T1000 (cell line): ENCODE data around the gene KXD1.
A peak's percentile ranks its signal among the peaks of the same experiment; 100 is the strongest.
"Not testable (repeated sequence)": the region's sequence is repeated elsewhere in the genome, so short reads cannot be mapped to it uniquely, and the experiment has no call there.

Experiments
- DNase-seq: peaks from one replicate; lab custom pipeline; 2025; ENCODE audit warnings: mixed read lengths; lab: John Stamatoyannopoulos, UW

KXD1 gene, protein sequence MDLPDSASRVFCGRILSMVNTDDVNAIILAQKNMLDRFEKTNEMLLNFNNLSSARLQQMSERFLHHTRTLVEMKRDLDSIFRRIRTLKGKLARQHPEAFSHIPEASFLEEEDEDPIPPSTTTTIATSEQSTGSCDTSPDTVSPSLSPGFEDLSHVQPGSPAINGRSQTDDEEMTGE

DNA sequence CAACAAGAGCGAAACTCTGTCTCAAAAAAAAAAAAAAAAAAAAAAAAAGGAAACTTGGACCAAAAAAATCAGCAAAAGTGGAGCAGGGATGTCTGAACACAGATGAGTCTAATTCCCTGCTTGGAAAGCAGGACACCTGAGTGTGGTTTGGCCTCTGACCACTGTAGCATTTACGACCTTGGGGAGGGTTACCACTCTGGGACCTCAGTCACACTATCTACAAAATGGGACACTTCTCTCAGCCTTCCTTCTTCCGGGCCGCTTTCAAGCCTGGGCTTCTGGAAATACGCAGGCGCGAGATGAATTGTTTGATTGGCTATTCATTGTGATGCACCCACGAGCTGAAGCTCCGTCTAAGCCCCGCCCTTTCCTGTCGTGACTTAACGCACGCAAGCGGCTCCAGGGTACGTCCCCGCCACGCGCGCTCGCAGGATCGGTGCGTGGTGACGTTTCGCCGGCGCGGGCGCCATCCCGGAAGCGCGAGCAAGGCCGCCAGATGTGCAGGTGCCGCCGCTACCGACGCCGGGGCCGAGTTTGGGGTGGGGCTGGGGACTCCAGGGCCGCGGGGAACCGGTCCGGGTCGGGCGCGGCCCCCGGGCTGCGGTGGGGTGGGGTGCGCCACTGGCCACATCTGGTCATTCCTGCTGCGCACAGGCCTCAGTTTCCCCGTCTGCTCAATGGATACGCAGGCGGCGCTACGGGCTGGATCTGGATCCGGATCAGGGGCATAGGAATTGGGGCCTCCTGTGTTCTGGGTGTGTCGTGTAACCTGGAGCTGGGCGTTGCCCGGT lies at the start of gene KXD1:
Gene KXD1 (plus strand): TSS at position 460 of the 791 bp plus-strand sequence. CDS start 4,187 bp downstream, outside the sequence.
- DNase-seq, result peak; percentile 90

DNA sequence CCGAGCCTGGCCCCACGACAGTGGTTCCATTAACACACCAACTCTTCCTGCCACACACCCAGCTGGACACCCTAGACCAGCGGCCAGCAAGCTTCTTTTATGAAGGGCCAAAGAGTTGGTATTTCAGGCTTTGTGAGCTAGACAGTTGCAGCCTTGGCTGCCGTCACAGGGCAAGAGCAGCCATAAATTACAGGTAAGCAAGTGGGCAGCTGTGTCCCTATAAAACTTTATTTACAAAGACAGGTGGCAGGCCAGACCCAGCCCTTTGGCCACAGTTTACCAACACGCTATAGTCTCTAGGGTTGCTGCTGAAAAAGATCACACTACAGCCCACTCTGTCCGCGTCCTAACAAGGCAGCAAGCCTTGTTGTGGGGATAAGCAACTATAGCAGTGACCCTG lies 49.1 kb upstream of the KXD1 start:
- DNase-seq, result no peak

DNA sequence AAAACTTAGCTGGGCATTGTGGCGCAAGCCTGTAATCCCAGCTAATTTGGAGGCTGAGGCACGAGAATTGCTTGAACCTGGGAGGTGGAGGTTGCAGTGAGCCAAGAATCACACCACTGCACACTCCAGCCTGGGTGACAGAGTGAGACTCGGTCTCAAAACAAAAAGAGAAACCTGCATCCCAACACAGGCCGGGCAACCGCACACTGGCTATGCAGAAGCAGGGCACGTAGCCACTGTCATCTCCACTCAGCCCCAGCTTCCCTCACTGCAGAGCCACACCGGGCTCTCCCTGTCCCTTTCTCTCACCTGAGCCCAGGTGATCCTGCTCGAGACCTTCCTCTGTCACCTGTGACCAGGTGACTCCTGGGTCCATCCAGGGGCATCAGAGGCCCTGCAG lies 47.5 kb upstream of the KXD1 start:
- DNase-seq, result no peak

DNA sequence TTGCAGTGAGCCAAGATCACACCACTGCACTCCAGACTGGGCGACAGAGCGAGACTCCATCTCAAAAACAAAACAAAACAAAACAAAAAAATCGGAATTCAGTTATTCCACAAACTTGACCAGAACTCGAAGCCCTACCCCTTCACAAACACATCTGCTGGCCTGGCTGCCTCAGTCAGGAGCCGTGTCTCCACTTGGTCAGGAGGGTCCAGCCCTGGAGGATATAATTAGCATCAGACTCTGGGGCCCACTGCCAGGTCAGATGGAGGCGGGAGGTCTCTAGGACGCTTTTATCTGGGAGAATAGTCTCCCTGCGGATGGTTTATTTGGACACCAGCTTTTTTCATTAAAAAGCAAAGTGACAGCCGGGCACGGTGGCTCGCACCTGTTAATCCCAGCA lies 43.8 kb upstream of the KXD1 start:
- DNase-seq, result no peak

DNA sequence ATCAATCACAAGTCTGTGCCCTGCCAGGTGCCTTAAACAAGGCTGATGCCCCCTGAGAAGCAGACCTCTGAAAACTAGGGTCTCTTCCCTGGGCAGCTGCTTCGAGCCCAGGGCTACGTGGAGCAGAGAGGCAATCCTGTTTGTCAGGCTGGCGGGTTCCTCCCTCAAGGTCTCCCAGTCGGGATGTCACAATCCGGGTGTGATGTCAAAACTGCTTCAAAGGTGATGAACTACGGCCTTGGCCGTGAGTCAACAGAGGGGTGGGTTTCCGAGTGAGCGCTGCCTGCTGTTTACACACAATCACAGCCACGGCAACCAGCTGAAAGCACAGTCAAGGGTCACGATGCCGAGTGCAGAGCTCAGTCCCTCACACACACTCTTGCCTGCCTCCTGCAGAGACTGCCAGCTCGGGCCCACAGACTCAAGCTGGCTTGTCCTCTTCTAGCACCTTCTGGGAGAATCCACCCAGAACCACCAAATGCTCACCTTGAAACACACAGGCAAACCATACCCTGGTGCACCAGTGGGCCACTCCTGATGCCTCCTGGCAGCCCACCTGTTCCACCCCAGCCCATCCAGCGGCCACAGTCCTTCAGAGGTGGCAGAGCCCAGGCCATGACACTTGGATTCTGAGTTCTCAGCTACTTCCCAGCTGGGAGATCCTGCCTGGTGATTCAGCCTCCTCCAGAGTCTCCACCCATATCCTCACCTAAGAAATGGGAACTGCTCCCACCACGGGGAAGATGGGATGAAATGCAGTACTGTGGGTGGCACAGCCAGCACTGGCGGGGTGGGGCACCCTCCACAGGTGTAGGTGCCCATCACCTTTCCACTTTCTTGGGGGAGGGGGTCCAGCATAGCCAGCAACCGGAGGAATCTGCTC lies 42.6 kb upstream of the KXD1 start:
- no peak for DNase-seq

DNA sequence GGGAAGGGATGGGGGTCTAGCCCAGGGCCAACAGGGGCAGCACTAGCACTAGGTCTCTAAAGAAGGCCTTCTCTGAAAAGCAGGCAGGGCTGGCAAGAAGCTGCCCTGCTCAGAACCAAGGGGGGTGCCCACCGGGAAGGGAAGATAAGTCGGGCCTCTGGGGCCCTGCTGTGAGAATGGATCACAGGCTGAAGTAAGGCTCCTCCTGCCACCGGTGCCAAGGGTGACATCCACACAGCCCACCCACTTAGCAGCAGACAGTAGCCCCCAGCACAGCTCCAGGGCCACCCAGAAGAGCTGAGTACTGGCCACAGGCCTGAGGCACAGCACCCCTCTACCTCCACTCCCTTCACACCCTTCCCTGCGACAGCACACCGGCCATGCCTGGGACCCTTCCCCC lies 41.7 kb upstream of the KXD1 start:
- DNase-seq, result no peak

DNA sequence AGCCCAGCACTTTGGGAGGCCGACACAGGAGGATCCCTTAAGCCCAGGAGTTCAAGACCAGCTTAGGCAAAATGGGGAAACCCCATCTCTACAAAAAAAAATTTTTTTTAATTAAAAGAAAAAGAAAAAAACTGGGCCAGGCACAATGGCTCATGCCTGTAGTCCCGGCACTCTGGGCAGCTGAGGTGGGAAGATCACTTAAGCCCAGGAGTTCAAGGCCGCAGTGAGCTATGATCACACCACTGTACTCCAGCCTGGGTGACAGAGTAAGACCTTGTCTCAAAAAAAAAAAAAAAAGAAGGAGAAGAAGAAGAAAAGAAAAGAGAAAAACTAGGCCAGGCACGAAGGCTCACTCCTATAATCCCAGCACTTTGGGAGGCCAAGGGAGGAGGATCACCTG lies 40.1 kb upstream of the KXD1 start:
- no peak for DNase-seq

DNA sequence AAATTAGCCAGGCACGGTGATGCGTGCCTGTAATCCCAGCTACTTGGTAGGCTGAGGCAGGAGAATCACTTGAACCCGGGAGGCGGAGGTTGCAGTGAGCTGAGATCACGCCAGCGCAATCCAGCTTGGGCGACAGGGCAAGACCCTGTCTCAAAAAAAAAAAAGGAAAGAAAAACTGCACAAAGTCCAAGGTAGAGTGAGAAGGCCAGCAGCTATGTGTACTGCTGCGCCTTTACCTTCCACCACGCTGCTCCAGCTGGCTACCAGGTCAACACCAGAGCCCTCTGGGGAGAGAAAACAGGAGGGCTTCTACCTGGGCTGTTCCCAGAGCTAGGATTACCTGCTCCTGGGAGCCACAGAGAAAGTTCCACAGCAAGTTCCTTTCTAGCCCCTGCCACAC lies 39.0 kb upstream of the KXD1 start:
- no peak for DNase-seq

DNA sequence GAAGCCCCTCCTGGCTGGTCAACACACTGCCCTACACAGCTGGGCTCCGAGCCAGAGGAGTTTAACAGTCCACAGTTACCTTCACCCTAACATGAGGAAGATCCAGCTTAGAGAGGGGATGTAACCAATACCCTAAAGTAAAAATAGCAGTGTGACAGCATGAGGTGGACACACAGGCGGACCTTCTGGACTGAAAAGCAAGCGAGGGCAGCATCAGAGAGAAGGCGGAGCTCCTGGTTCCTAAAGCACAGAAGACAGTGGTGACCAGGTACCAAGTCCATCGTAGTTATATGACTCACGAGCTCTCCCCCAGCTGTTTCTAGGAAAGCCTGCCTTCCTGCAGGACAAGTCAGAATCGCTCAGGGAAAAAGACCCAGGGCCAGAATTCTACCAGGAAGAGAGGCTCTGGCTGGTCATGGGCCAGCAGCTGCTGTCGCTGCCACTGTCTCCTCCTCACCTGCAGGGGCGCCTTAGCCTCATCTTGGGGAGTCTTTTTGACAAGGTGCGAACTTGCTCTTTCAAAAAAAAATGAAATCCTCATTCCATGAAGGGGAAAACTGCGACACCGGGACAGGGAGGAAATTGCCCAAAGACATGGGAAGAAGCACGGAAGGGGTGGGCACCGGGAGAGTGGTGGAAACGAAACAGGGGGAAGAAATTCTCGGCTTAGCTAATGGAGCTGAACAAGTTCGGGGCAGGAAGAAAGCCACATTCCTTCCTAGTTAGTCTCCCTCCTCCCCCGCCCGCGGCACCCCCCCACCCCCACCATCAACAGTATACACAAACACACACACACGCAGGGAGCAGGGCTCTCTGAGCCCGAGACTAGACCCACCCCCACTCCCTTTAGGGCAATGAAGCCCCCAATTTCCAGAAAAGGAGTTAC lies 37.5 kb upstream of the KXD1 start:
- peak; percentile 46 for DNase-seq

DNA sequence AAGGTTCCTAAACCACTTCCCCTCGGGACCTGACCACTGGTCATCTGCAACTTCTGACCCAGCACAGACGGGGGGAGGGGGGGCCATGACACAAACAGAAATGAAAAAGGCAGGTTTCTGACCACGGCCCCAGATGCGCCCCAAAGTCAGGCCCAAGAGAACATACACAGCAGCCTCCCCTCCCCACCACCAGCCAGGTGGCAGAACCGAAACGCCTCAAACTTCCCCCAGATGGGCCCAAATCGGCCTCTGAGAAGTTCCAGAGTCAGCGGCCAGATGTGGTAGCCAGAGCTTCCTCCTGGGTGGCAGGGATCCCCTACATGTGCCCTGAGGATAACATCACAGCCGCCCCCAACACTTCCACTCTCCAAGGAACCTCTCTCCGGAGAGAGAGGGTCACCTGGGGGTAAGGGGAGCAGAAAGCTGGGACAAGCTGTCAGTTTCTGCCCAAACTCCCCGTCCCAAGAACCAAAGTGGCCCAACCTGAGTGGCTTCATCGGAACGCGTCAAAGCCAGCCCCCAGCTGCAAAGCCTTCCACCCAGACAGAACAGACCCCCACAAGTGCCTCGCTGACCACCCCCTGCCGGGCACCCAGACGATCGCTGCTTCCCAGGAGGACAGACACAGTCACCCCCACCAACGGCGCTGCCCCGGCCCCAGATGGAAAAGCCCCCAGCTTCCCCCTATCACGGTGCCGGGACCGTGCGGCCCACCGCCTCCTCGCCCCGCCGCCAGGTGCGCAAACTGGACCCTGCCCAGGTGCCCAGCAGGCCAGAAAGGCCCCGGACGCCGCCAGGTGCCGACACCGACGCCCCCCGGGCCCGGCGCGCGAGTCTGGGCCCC lies 36.6 kb upstream of the KXD1 start:
- DNase-seq, result no peak

DNA sequence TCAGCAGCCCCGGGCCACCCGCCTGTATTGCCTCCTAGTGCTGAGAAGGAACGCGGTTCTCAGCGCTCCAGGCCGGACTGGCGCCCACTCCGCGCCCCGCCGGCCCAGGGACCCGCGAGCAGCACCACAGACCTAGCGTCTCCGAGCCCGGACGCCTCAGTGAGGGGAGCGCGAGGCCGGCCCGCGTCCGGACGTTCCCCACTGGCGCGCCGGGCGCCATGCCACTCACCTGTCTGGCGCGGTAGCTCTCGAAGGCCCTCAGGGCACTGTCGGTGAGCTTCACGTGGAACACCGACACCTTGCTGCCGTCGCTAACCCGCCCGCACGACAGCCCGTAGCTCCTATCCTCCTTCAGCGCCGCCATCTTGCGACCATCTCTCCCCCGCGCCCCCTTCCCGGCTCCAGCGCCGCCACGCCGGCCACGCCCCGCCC lies 36.0 kb upstream of the KXD1 start, which contains the start of gene ELL:
Gene ELL (minus strand): TSS at position 379 of the 432 bp plus-strand sequence. CDS start 15 bp downstream, at position 364.
- no peak for DNase-seq

DNA sequence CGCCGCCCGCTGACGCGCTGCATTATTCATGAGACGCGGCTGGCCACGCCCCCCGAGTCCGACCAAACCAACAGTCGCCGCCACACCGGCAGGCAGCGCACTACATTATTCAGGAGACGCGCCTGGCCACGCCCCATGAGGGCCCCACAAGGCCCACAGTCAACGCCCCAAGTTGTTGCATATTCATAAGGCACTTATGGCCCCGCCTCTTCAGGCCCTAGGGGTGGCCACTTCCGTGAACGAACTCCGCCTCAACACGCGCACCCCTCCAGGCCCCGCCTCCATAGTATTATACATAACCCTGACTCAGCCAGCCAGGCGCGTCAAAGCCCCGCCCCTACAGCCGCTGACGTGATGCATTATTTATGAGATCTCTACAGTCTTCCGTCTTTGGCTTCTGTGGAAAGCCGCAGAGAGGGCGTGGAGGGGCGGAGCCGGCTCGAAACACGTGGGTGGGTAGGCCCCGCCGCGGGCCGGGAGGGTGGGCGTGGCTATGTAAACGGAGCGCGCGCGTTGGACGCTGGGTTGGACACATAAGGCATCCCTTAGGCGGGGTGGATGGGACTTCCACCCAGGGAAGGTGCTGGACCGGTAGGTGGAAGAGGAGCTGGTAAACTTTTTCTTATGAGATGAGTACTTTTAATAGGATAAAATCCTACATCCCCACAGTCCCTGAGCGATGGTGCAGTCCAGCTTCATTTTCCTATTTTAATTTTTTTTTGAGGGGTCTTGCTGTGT lies 35.4 kb upstream of the KXD1 start:
- DNase-seq, result peak; percentile 99

DNA sequence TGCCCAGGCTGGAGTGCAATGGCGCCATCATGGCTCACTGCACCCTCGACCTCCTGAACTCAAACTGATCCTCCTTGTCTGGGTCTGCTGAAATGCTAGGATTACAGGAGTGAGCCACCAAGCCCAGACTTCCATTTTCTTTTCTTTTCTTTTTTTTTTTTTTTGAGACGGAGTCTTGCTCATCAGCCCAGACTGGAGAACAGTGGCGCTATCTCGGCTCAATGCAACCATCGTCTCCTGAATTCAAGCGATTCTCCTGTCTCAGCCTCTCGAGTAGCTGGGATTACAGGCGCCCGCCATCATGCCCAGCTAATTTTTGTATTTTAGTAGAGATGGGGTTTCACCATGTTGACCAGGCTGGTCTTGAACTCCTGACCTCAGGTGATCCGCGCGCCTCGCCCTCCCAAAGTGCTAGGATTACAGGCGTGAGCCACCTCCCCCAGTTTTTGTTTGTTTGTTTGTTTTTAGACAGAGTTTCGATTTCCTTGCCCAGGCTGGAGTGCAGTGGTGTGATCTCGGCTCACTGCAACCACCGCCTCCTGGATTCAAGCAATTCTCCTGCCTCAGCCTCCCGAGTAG lies 34.7 kb upstream of the KXD1 start:
- not testable (repeated sequence) for DNase-seq

DNA sequence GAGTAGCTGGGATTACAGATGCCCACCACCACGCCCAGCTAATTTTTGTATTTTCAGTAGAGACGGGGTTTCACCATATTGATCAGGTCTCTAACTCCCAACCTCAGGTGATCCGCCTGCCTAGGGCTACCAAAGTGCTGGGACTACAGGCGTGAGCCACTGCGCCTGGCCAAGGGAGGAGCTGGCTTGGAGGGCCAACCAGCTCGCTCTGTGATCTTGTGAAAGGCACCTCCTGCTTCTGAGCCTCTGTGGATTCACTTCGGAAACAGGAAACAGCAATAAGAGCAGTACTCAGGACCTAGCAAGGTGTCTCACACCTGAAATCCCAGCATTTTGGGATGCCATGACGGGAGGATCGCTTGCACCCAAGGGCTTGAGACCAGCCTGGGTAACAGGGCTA lies 33.8 kb upstream of the KXD1 start:
- DNase-seq, result no peak

DNA sequence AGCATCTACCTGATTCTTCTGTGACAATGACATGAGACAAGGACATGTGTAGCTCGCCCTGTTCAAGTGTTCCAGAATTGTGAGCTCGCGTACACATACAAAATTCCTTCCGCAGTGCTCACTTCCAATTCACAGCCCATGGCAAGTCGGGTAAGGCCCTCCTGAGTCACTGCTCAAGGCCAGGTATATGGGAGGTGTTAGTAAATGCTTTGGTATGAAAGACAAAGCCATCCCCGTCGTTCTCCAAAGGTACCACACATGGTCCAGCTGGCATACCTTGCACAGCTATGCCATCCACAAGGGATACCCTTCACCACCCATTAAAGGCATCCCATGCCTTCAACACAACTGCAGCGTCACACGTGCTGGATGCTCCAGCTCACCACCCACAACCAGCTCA lies 31.4 kb upstream of the KXD1 start:
- DNase-seq, result no peak

DNA sequence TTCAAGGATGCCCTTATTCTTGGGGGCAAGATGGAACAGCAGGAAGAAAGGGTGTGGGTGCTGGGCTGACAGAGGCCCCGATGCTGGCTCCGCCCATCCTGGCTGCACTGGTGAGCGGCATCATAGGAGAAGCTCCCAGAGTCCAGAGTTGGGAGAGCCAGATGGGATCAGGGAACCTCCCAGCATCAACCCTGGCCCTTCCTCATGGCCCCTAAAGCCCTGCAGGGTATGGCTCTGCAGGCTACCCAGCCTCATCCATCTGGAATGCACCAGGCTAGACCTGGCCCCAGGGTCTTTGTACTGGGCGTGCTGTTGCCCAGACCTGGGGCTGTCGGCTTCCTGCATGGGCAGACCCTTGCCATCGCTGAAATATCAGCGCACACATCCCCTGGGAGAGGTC lies 27.9 kb upstream of the KXD1 start:
- DNase-seq, result no peak

DNA sequence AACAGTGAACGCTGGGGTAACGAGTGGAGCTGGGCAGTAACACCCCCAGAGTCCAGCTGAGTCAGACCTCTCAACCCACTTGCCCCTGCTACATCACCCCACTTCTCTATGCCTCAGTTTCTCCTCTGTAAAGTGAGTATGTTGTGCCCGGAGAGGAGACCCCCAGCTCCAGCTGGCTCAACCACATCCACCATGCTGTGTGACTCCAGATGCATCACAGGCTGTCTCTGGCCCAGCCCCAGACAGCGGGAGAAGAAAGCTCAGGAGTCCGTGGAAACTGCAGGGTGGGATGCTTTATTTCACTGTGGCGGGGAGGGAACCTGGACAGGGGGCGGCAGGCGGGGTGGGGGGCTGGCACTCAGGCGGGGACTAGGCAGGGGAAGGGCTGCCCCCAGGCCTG lies 26.2 kb upstream of the KXD1 start:
- no peak for DNase-seq

DNA sequence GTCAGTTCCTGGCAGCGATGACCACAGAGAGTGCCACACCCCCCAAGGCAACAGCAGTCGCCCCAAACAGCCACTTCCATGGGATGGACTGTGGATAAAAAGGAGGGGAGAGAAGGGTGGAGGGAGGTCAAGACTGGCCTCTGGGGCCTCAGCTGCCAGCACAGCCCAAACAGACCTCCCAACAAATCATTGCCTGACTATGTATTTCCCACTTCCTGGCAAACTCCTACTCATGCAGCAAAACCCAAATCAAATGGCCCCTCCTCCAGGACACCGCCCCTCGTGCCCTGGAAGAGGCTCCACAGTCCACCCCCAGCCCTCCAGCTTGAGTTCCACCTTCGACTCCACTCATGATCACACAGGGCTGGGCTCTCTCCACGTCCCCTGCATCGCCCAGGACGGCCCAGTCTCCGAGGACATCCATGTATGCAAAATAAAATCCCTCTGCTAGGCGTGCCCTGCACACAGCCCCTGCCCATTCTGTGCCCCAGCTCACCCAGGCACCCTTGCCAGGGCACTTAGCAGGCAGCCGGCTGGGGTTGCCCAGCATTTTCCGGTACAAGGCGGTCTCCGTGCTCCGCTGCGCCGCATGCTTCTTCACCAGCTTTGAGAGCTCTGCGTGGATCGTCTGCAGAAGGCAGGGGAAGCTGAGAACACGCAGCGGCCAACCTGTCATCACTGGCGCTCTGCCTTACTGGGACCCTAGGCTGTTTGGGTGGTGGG lies 25.3 kb upstream of the KXD1 start:
- DNase-seq, result no peak

DNA sequence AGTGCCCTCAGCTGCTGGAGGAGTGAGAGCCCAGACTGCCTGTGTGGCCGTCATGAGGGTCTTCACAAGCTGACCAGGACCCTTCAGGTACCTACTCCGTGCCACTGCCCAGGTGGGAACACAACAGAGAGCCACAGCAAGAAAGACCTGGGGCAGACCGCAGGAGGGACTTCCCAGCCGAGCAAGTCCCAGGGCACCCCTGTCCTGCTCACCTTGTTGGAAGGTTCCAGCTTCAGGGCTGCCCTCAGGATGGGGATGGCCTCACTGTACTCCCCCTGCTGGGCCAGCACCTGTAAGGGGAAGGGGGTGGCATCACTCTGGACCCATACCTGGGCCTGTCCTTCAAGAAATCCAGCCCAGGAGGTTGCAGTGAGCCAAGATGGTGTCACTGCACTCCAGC lies 24.6 kb upstream of the KXD1 start:
- DNase-seq, result no peak
